Effector memory CD4-positive, alpha-beta T cell (primary cell): ENCODE measurements around the gene DHRS3.

Experiments used
- DNase-seq, 3 donors: peaks; one replicate each; pipeline ENCODE4 v3.0.0-alpha.2; 2020
- H3K27ac ChIP-seq: 2 replicates; pipeline ENCODE4 v1.7.0; 2013; ENCODE audit warnings: mild to moderate bottlenecking, low read length, moderate library complexity; ENCODE audit not compliant: insufficient read depth, poor library complexity, severe bottlenecking
- H3K27me3 ChIP-seq: replicated peaks from 2 replicates; pipeline ENCODE4 v1.7.0; 2013; ENCODE audit warnings: mild to moderate bottlenecking, low read length; ENCODE audit not compliant: insufficient read depth, control insufficient read depth, poor library complexity, severe bottlenecking
- H3K36me3 ChIP-seq: 2 replicates; pipeline ENCODE4 v1.7.0; 2013; ENCODE audit warnings: mild to moderate bottlenecking, low read length, moderate library complexity; ENCODE audit not compliant: control insufficient read depth, insufficient read depth
- H3K4me1 ChIP-seq: 2 replicates; pipeline ENCODE4 v1.7.0; 2013; ENCODE audit warnings: low read length, mild to moderate bottlenecking; ENCODE audit not compliant: control insufficient read depth, insufficient read depth, poor library complexity, severe bottlenecking
- H3K4me3 ChIP-seq: 2 replicates; pipeline ENCODE4 v1.7.0; 2013; ENCODE audit warnings: low read length, low read depth, mild to moderate bottlenecking; ENCODE audit not compliant: insufficient read depth, poor library complexity, severe bottlenecking
- H3K9me3 ChIP-seq: 2 replicates; pipeline ENCODE4 v1.7.0; 2013; ENCODE audit warnings: mild to moderate bottlenecking, low read length, moderate library complexity; ENCODE audit not compliant: control insufficient read depth

DHRS3 gene

DNA sequence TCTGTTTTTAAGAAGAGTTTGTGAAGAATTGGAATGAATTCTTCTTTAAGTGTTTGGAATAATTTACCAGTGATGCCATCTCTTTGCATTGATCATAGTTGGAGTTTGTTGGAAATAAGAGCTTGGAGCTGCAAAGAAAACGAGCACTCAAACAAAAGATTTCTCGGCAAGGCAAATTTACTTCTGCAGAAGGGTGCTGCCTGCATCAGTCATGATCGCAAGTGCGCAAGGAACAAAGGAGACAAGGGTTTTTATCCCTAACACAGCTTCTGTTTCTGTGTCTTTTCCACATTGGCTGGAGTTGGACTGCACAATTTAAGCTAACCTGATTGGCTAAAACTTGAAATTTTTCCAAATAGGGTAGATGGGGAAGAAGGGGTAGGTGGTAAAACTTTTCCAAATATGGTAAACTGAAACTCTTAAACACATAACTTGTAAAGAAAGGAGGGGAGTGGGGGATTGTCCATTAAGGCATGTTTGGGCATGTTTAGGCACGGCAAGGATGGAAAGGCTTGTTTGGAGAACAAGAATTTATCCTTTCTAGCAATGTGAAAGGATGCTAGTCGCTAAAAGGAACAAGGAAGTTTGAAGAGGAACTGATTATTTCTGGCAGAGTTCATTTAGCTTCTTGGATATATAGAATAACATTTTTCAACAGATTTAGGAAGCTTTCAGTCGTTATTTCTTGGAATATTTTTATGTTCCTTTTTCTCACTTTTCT is 22.4 kb upstream of the DHRS3 start:
- Histone ChIP-seq H3K27ac (no peak overlapping the region), H3K9me3 (no peaks in the 10 kb centered on the region), H3K4me1 (no peaks in the 10 kb centered on the region), H3K4me3 (no peak overlapping the region), H3K27me3 (no peaks in the 10 kb centered on the region), H3K36me3 (no peaks in the 10 kb centered on the region)
- no peak for DNase-seq

GRCh38 chr1:12637693-12638092 is 19.7 kb upstream of the DHRS3 start:
- Histone ChIP-seq H3K9me3 (no peaks in the 10 kb centered on the region), H3K4me1 (no peaks in the 10 kb centered on the region), H3K27ac (no peak overlapping the region), H3K27me3 (no peaks in the 10 kb centered on the region), H3K4me3 (no peak overlapping the region), H3K36me3 (no peaks in the 10 kb centered on the region)
- no peak for DNase-seq

GRCh38 chr1:12636098-12636950 is 18.3 kb upstream of the DHRS3 start:
- Histone ChIP-seq H3K27ac (no peak overlapping the region), H3K4me1 (no peaks in the 10 kb centered on the region), H3K27me3 (no peaks in the 10 kb centered on the region), H3K36me3 (no peaks in the 10 kb centered on the region), H3K9me3 (no peaks in the 10 kb centered on the region), H3K4me3 (no peak overlapping the region)
- no peak for DNase-seq

- no peaks in the 10 kb centered on the region for H3K27me3 ChIP-seq
- no peak for DNase-seq
- no peaks in the 10 kb centered on the region for H3K36me3 ChIP-seq
- no peak overlapping the region for H3K4me3 ChIP-seq
- no peaks in the 10 kb centered on the region for H3K4me1 ChIP-seq
- H3K27ac ChIP-seq = no peak overlapping the region
- H3K9me3 ChIP-seq = no peaks in the 10 kb centered on the region
These were observed 16.7 kb upstream of the DHRS3 start for GRCh38 chr1:12634696-12635202.

DNA sequence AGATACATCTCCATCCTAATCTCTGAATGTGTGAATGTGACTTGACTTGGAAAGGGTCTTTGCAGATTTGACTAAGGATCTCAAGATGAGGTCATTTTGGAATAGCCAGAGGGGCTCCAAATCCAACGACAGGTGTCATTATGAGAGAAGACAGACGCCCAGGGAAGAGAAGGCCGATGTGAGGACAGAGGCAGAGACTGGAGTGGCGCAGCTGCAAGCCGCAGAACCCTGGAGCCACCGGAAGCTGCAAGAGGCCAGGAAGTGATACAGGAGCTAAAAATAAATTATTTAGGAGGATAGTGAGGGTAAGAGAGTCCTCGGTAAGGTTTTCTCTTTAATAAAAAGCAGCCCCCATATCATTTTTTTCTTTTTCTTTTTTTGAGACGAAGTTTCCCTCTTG is 16.1 kb upstream of the DHRS3 start:
- Histone ChIP-seq H3K4me3 (no peak overlapping the region), H3K36me3 (no peaks in the 10 kb centered on the region), H3K4me1 (no peaks in the 10 kb centered on the region), H3K9me3 (no peaks in the 10 kb centered on the region), H3K27me3 (no peaks in the 10 kb centered on the region), H3K27ac (no peak overlapping the region)
- no peak for DNase-seq

DNA sequence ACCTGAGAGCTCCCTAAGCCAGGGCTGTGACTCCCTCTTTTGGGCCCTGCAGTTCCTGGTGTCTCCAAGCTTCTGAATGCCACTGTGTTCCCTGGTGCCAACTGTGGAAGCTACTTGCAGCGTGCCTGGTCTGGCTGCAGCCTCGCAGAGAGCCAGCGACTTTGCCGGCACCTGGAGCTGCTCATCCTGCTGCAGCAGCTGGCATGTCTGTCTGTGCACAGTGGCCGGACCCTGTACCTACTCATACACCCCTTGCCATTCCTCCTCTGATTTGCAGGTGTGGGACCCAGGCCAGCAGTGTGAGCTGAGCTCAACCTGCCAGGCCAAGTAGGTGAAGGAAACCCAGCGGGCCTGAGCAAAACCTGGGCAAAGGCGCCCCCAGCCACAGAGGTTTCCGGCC is 13.6 kb upstream of the DHRS3 start:
- Histone ChIP-seq H3K4me3 (no peak overlapping the region), H3K9me3 (no peaks in the 10 kb centered on the region), H3K27me3 (no peaks in the 10 kb centered on the region), H3K4me1 (no peaks in the 10 kb centered on the region), H3K36me3 (no peaks in the 10 kb centered on the region), H3K27ac (no peak overlapping the region)
- DNase-seq = no peak

DNA sequence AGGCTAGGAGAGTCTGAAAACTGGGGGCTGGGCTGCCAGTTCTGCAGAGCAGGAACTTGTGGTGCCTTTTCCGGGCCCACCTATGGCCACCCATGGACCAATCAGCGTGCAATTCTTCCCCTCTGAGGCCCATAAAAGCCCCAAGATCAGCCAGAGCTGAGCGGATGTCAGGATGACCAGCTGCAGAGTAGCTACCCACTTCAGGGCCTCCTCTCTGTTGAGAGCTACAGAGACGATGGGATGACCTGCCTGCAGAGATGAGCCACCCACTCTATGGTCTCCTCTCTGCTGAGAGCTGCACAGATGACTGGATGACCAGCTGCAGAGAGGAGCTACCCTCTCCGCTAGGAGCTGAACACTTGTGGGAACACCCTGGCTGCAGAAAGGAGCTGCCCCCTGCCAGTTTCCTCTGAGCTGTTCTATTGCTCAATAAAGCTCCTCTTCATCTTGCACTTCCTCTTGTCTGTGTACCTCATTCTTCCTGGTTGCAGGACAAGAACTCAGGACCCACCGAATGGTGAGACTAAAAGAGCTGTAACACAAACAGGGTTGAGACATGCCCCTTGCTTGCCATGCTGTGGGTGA is 13.0 kb upstream of the DHRS3 start:
- H3K4me3 ChIP-seq = no peak overlapping the region
- H3K27me3 ChIP-seq = no peaks in the 10 kb centered on the region
- DNase-seq = no peak
- H3K36me3 ChIP-seq = no peaks in the 10 kb centered on the region
- H3K4me1 ChIP-seq = no peaks in the 10 kb centered on the region
- H3K27ac ChIP-seq = no peak overlapping the region
- no peaks in the 10 kb centered on the region for H3K9me3 ChIP-seq

- Histone ChIP-seq H3K36me3 (no peaks in the 10 kb centered on the region), H3K27ac (no peak overlapping the region), H3K4me1 (no peaks in the 10 kb centered on the region), H3K4me3 (no peak overlapping the region), H3K27me3 (no peaks in the 10 kb centered on the region), H3K9me3 (no peaks in the 10 kb centered on the region)
- no peak for DNase-seq
These were observed 12.2 kb upstream of the DHRS3 start for GRCh38 chr1:12629985-12630760.

DNA sequence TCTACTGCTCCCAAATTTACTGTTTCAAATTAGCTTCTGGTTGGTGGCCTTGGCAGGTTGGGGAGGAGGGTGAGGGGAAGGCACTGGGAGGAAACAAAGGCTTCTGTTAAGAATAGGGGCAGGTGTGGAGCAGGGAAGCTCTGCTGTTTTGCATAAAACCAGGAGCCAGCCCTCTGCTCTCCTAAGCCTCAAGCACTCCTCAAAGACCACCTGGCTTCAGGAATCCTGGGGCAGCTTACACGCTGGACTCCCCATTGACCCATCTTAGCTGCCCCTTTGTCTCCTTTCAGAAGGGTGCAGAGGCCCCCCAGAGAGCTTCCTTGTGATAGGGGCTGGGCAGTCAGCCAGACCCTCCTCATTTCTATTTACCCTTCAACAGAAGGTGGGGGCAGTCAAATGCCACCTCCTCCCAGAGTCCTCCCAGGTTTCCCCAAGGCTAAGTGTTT is 11.5 kb upstream of the DHRS3 start:
- no peaks in the 10 kb centered on the region for H3K27me3 ChIP-seq
- H3K4me1 ChIP-seq = no peaks in the 10 kb centered on the region
- no peak overlapping the region for H3K4me3 ChIP-seq
- no peaks in the 10 kb centered on the region for H3K36me3 ChIP-seq
- H3K9me3 ChIP-seq = no peaks in the 10 kb centered on the region
- no peak for DNase-seq
- no peak overlapping the region for H3K27ac ChIP-seq
